Measurements from ENCODE around the gene HES2. TPM values are rescaled to one million over a fixed set of nuclear protein-coding genes. Genes with fewer than 3 reads are reported as not detected.

The HES2 gene
- 5.9 and 22.1 TPM in 2 replicates for total RNA-seq (ENCODE audit: low replicate concordance)
- long read RNA-seq, partial matches to known transcripts: 0 of 5 reads
- long read RNA-seq, other reads (novel, unspliced or antisense): 5 of 5 reads

DNA sequence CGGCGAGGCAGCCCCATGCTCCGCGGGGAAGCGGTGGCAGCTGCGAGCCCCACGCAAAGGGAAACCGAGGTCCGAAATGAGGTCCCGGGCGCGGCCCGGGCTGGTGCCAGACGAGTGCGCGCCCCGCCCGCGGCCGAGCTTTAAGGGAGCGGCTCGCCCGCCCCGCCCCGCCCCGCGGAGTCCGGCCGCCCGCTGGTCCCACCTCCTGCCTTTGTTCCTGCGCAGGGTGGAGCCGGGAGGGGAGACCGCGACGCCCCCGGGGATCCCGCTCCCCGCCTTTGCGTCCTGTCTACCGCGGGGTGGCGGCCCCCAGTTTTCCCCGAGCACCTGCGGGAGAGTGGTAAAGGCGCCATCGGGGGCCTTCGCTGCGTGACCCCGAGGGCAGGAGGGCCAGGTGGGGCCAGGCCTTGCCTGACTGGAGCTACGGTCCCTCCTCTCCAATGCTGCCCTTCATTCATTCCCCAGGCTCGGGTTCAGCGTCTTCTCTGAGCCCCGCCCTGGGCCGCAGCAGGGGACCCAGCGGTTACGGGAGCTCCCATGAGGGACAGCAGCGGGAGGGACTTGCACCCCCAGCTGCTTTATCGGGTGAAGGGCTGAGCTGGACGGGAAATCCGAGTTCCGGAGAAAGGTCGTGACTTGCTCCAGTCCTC lies at the start of gene HES2:
TSS of gene HES2 (minus strand) at position 116 of the 650 bp plus-strand sequence. CDS start at position 17, 99 bp downstream.
- H3K27ac Mint-ChIP-seq: no peak within 1 kb of the TSS
- no peak for DNase-seq (ENCODE audit: extremely low spot score, unreplicated experiment)
- peak within 1 kb of the TSS; percentile 81 for H3K4me3 Mint-ChIP-seq
- H3K9me3 Mint-ChIP-seq: no peaks in the 10 kb centered on the region
- H3K27me3 Mint-ChIP-seq: peaks cover 85% of the 10 kb centered on the region
- TF ChIP-seq, protein P1, sequence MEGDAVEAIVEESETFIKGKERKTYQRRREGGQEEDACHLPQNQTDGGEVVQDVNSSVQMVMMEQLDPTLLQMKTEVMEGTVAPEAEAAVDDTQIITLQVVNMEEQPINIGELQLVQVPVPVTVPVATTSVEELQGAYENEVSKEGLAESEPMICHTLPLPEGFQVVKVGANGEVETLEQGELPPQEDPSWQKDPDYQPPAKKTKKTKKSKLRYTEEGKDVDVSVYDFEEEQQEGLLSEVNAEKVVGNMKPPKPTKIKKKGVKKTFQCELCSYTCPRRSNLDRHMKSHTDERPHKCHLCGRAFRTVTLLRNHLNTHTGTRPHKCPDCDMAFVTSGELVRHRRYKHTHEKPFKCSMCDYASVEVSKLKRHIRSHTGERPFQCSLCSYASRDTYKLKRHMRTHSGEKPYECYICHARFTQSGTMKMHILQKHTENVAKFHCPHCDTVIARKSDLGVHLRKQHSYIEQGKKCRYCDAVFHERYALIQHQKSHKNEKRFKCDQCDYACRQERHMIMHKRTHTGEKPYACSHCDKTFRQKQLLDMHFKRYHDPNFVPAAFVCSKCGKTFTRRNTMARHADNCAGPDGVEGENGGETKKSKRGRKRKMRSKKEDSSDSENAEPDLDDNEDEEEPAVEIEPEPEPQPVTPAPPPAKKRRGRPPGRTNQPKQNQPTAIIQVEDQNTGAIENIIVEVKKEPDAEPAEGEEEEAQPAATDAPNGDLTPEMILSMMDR (conservative IDR thresholded peaks at IDR 0.05): no peak
- no peaks in the 10 kb centered on the region for H3K36me3 Mint-ChIP-seq
- H3K4me1 Mint-ChIP-seq (ENCODE audit: unreplicated experiment): peaks cover under 1% of the 10 kb centered on the region

- H3K4me1 Mint-ChIP-seq (ENCODE audit: unreplicated experiment): no peaks in the 10 kb centered on the region
- TF ChIP-seq, protein P1 (conservative IDR thresholded peaks at IDR 0.05): no peak
- peaks cover 3% of the 10 kb centered on the region for H3K27me3 Mint-ChIP-seq
- no peak overlapping the region for H3K4me3 Mint-ChIP-seq
- no peaks in the 10 kb centered on the region for H3K9me3 Mint-ChIP-seq
- no peak overlapping the region for H3K27ac Mint-ChIP-seq
- DNase-seq (ENCODE audit: extremely low spot score, unreplicated experiment): no peak
- H3K36me3 Mint-ChIP-seq: peaks cover 3% of the 10 kb centered on the region
Observed at GRCh38 chr1:6468729-6469461, 49.2 kb upstream of the HES2 start.

DNA sequence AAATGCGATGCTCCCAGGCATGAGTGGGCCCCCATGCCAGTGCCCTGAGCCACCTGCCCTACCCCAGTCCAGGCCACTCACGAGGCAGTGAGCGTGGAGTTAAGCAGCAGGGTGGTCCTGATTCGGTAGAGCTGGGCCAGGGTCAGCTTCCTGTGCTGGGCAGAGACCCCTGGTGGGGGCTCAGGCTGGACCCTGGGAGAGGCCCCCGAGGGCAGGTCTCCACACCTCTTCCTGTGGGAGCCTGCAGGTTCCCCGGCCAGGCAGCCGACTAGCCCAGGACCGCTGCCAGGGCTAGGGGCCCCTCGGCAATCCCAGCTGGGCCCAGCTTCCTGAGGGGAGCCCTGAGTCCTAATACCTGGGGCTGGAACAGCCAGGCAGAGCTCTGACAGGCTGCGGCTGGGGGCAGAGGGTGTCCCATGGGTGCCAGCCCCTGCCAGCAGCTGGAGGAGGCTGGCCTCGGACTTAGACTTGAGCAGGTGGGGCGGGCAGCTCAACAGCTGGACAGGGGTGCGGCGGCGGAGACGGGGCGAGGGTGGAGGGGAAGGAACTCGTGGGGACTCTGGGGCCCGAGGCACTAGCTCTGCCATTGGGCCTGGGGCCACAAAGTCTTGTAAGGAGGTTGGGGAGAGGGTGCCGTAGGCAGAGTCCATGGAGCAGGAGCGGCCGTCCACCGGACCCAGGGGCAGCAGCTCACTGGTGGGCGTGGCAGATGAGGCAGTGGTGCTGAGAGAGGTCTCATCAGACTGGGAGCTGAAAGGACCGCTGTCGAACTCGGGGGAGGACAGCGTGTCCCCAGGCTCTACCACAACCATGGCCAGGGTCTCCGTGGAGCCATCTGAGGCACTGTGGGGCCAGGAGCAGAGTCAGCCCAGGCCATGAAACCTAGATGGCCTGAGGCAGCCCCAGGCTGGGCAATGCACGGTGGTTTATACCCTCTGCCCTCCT lies 48.3 kb upstream of the HES2 start:
- Mint-ChIP-seq H3K27me3 (peaks cover 3% of the 10 kb centered on the region), H3K4me3 (no peak overlapping the region), H3K9me3 (no peaks in the 10 kb centered on the region), H3K4me1 (ENCODE audit: unreplicated experiment) (no peaks in the 10 kb centered on the region), H3K27ac (no peak overlapping the region), H3K36me3 (peaks cover 6% of the 10 kb centered on the region)
- DNase-seq (ENCODE audit: extremely low spot score, unreplicated experiment): no peak
- TF ChIP-seq, protein P1 (conservative IDR thresholded peaks at IDR 0.05): no peak

DNA sequence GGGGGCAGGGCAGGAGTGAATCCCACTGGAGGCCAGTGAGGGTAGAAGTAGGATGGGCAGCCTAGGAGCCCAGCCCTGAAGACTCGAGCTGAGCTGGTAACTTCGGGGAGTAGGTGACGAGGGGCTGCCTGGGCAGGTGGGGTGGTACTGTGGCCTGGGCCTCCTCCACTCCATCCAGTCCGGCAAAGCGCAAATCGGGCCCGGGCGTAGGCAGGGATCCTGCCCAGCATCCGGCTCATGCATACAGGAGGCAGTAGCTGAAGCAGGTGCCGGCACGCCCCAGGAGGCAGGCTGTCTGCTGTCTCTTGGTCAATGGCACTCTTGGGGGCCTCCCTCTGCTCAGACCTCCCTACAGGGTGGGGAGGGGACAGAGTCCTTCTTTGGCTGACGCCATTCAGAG lies 47.5 kb upstream of the HES2 start:
- Mint-ChIP-seq H3K27ac (no peak overlapping the region), H3K4me1 (ENCODE audit: unreplicated experiment) (no peaks in the 10 kb centered on the region), H3K36me3 (peaks cover 9% of the 10 kb centered on the region), H3K4me3 (no peak overlapping the region), H3K27me3 (peaks cover 3% of the 10 kb centered on the region), H3K9me3 (no peaks in the 10 kb centered on the region)
- TF ChIP-seq, protein P1 (conservative IDR thresholded peaks at IDR 0.05): no peak
- no peak for DNase-seq (ENCODE audit: extremely low spot score, unreplicated experiment)

DNA sequence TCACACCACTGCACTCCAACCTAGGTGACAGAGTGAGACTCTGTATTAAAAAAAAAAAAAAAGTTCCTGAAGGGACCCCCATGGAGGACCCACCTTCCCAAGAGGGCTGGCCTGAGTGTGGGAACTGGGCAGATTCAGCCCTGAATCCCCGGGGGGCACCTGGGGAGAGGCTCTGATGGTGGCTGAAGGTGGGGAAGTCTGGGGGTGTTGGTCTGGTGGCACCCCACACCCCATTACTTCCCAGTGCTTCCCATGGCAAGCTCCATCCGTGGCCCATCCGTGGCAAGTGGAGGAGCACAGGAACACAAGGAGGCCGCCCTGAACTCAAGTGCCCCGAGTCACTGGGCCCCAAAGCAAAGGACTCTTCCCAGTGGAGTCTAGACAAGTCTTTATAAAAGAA lies 47.0 kb upstream of the HES2 start:
- Mint-ChIP-seq H3K9me3 (no peaks in the 10 kb centered on the region), H3K36me3 (peaks cover 8% of the 10 kb centered on the region), H3K4me1 (ENCODE audit: unreplicated experiment) (no peaks in the 10 kb centered on the region), H3K27ac (no peak overlapping the region), H3K4me3 (no peak overlapping the region), H3K27me3 (peaks cover 3% of the 10 kb centered on the region)
- no peak for DNase-seq (ENCODE audit: extremely low spot score, unreplicated experiment)
- TF ChIP-seq, protein P1 (conservative IDR thresholded peaks at IDR 0.05): no peak

Measured in type B pancreatic cell (in vitro differentiated cells).